GM18858 (cell line): ENCODE results near the gene AFDN.

Source experiments
- ATAC-seq: cut with Tn5 transposase; IDR thresholded peaks from one replicate; pipeline ENCODE4 v1.9.1; 2021; ENCODE audit not compliant: unreplicated experiment

AFDN gene

DNA sequence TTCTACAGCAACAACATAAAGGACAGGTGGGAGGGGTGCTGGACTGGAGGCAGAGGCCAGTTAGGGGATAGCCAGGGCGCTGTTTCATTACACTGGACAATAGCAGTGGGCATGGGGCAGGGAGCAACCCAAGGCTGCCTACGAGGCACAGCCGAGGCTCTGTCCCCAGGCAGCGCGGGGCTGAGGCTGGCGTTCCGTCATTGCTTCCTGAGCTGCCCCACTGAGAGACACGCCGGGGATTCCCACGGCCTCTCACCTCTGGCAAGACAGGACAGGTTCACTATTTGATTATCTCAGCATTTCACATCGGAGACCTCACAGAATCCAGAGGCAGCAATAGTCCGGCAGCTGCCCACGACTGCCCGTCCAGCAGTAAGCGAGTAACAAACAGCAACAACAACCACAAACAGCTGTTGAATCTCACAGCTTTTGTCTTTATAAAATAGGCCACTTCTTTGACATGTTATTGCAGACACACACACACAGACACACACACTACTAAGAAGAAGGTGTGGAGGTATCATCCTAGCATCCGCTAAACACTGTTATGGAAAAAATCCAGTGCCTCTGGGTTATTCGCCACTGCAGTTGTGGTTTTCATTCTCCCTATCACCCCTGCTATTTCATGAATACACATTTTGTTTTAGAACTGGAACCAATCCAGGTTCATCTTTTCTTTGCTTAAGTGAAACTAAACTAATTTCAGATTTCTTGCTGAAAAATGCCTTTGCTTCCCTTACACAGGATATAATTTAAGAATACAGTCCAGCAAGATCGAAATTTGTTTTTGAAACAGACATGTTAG, 190.2 kb downstream of the AFDN start:
- no peak for ATAC-seq

DNA sequence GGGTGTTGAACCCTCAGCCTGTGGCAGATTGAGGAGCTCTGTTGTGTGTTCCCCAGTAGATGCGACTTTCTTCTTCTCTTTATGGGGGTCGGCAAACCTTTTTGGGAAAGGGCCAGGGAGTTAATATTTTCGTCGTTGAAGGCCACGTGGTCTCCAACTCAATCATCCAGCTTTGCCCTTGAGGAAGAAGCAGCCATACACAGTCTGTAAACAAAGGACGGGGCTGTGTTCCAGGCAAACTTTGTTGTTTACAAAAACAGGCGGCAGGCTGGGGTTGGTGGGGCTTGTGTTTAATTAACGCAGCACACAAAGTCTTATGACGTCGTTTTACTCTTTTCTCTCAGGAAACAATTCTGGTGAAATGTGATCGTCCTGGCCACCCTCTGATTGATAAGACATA, 190.9 kb downstream of the AFDN start:
- no peak for ATAC-seq

DNA sequence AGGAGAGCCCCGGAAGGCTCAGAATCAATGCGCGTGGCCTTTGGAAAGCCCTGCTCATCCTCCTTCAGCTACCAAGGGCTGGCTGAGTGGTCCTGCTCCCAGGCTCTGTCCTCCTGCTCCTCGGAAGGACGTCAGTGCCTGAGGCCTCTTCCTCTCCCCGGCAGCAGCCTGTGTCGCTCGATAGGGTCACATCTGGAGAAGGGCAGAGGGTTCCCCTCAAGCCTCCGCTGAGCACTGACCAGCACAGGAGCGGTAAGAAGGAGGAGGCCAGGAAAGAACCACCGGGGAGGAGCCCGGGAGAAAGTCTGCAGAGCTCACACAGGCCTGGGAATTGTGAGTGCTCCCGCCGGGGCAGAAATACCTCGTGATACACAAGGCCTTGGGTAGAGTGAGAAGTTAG, 192.0 kb downstream of the AFDN start:
- ATAC-seq = no peak

DNA sequence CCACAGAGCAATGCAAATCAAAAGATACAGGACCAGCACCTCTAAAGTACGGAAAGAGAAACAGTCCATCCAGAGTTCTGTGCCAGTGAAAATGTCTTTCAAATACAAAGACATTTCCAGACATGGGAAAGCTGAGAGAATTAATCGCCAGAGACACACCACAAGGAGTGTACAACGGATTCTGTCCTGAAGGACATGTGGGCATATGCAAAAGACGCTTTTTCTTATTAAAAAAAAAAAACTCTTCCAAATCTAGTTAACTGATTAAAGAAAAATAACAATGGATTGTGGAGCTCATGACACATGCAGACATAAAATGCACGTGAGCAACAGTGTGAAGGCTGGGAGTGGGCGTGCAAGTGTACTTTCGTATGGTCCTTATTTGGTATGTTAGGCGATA, 193.5 kb downstream of the AFDN start:
- no peak for ATAC-seq

DNA sequence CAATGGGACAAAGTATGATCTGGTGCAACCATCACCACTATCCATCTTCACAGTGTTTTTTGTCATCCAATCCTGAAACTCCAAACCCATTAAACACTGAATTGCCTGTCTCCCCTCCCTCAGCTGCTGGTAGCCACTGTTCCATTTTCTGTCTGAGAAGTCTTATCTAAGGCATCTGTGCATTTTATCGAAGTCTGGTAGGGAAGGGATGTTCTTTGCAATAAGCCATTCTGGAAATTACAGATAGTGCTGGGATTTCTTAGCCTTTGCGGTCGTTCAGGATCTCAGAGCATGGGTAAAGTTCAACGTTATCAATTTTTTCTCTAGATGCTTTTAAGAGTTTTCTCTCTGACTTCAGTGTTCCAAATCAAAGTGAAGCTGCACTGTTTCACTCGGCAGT, 194.9 kb downstream of the AFDN start:
- no peak for ATAC-seq
